ENCODE measurements around the gene ZNRF2.

GRCh38 chr7:30353932-30354607 lies 69.7 kb downstream of the ZNRF2 start:
- TF ChIP-seq CTCF (IDR thresholded peaks at IDR 0.05; ENCODE audit: low read length): no peak
- TF ChIP-seq EZH2phosphoT487 (IDR thresholded peaks at IDR 0.05; ENCODE audit: low read length): no peak
